Measurements from ENCODE around the gene ZFP92.

DNA sequence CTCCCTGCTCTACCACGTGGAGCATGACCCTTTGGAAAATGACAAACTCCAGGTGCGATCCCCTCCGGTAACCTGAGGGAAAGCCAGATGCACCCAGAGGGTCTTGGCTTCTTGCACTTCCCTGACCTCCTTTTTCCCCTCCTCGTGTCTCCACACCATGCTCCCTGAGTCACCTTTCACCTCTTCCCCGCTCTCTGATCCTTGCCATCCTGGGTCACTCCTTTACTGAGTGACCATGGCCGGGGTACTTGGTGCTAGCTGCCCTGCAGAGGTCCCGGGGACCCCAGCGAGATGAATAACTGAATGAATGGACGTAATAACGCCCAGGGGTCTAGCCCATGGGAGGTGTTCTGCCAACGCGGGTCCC, 401 bp upstream of the ZFP92 start:
- TF ChIP-seq CTCF (conservative IDR thresholded peaks at IDR 0.05; ENCODE audit: low read length), result no peak
- no peak for TF ChIP-seq EZH2phosphoT487 (IDR thresholded peaks at IDR 0.05; ENCODE audit: borderline replicate concordance, low read depth, low read length)
